H9 (cell line): Measurements from ENCODE around the gene APBB2. TPM values are rescaled to one million over a fixed set of nuclear protein-coding genes. Genes with fewer than 3 reads are reported as not detected.

Source experiments
- DNase-seq: peaks from one replicate; pipeline ENCODE4 v3.0.0-alpha.2; 2017
- H2AFZ ChIP-seq: one replicate; pipeline ENCODE4 v1.6.1; 2013; ENCODE audit warnings: mild to moderate bottlenecking, low read length, control low read depth, moderate library complexity
- H2AK5ac ChIP-seq: 2 replicates; pipeline ENCODE4 v1.6.1; 2013; ENCODE audit warnings: low read length, control low read depth, mixed read lengths; ENCODE audit not compliant: insufficient read length
- H2BK120ac ChIP-seq: one replicate; pipeline ENCODE4 v1.6.1; 2013; ENCODE audit warnings: low read depth, mild to moderate bottlenecking, low read length, control low read depth, inconsistent platforms; ENCODE audit not compliant: poor library complexity, severe bottlenecking
- H2BK12ac ChIP-seq: 2 replicates; pipeline ENCODE4 v1.6.1; 2013; ENCODE audit warnings: low read length, control low read depth, mixed read lengths, low read depth; ENCODE audit not compliant: insufficient read length
- H2BK15ac ChIP-seq: 2 replicates; pipeline ENCODE4 v1.6.1; 2013; ENCODE audit warnings: low read depth, low read length, control low read depth
- H2BK20ac ChIP-seq: one replicate; pipeline ENCODE4 v1.6.1; 2013; ENCODE audit warnings: low read depth, mild to moderate bottlenecking, low read length, control low read depth, inconsistent platforms; ENCODE audit not compliant: poor library complexity, severe bottlenecking
- H2BK5ac ChIP-seq: 2 replicates; pipeline ENCODE4 v1.6.1; 2013; ENCODE audit warnings: low read length, control low read depth, mixed read lengths; ENCODE audit not compliant: insufficient read length
- H3K14ac ChIP-seq: 2 replicates; pipeline ENCODE4 v1.6.1; 2013; ENCODE audit warnings: low read length, control low read depth; ENCODE audit not compliant: insufficient read depth
- H3K18ac ChIP-seq: 2 replicates; pipeline ENCODE4 v1.6.1; 2013; ENCODE audit warnings: low read depth, mild to moderate bottlenecking, mixed read lengths, low read length, control low read depth; ENCODE audit not compliant: insufficient read length
- H3K23ac ChIP-seq: 2 replicates; pipeline ENCODE4 v1.6.1; 2013; ENCODE audit warnings: low read length, control low read depth, mixed read lengths, low read depth; ENCODE audit not compliant: insufficient read length
- H3K23me2 ChIP-seq: 2 replicates; pipeline ENCODE4 v1.6.1; 2013; ENCODE audit warnings: low read depth, mild to moderate bottlenecking, mixed read lengths, low read length, control low read depth; ENCODE audit not compliant: insufficient read length, poor library complexity, severe bottlenecking
- H3K27ac ChIP-seq: 2 replicates; pipeline ENCODE4 v1.5.1; 2013; ENCODE audit warnings: low read length, control low read depth, mixed read lengths, low read depth; ENCODE audit not compliant: insufficient read length
- H3K27me3 ChIP-seq: 2 replicates; pipeline ENCODE4 v1.6.1; 2013; ENCODE audit warnings: low read length, control low read depth, inconsistent platforms; ENCODE audit not compliant: insufficient read depth
- H3K4ac ChIP-seq: 2 replicates; pipeline ENCODE4 v1.6.1; 2013; ENCODE audit warnings: low read depth, mild to moderate bottlenecking, control low read depth, inconsistent platforms, low read length, moderate library complexity
- H3K4me1 ChIP-seq: 2 replicates; pipeline ENCODE4 v1.6.1; 2013; ENCODE audit warnings: low read length, control low read depth, inconsistent platforms; ENCODE audit not compliant: insufficient read depth
- H3K4me2 ChIP-seq: 2 replicates; pipeline ENCODE4 v1.6.1; 2013; ENCODE audit warnings: low read length, control low read depth, mixed read lengths; ENCODE audit not compliant: insufficient read length, insufficient read depth
- H3K56ac ChIP-seq: 2 replicates; pipeline ENCODE4 v1.6.1; 2013; ENCODE audit warnings: low read depth, mild to moderate bottlenecking, mixed read lengths, low read length, control low read depth; ENCODE audit not compliant: insufficient read length
- H3K79me1 ChIP-seq: 2 replicates; pipeline ENCODE4 v1.6.1; 2013; ENCODE audit warnings: low read depth, mild to moderate bottlenecking, moderate library complexity, low read length, control low read depth, inconsistent platforms; ENCODE audit not compliant: insufficient read depth, poor library complexity, severe bottlenecking
- H3K79me2 ChIP-seq: 2 replicates; pipeline ENCODE4 v1.6.1; 2013; ENCODE audit warnings: low read length, control low read depth, inconsistent platforms; ENCODE audit not compliant: insufficient read depth
- H3K9ac ChIP-seq: 2 replicates; pipeline ENCODE4 v1.6.1; 2013; ENCODE audit warnings: low read length, control low read depth, mixed read lengths; ENCODE audit not compliant: insufficient read length; ENCODE audit errors: extremely low read depth
- H3K9me3 ChIP-seq: one replicate; pipeline ENCODE4 v1.6.1; 2013; ENCODE audit warnings: low read depth, low read length, inconsistent platforms; ENCODE audit not compliant: control insufficient read depth
- H3T11ph ChIP-seq: one replicate; pipeline ENCODE4 v1.6.1; 2013; ENCODE audit warnings: mild to moderate bottlenecking, low read length, control low read depth, inconsistent platforms
- H4K20me1 ChIP-seq: one replicate; pipeline ENCODE4 v1.6.1; 2013; ENCODE audit not compliant: control insufficient read depth, insufficient read length, insufficient read depth
- H4K5ac ChIP-seq: 2 replicates; pipeline ENCODE4 v1.6.1; 2013; ENCODE audit warnings: low read depth, mild to moderate bottlenecking, mixed read lengths, low read length, control low read depth; ENCODE audit not compliant: insufficient read length
- H4K8ac ChIP-seq: replicated peaks from 2 replicates; pipeline ENCODE4 v1.6.1; 2013; ENCODE audit warnings: low read length, control low read depth, mixed read lengths, low read depth; ENCODE audit not compliant: insufficient read length
- H4K91ac ChIP-seq: 2 replicates; pipeline ENCODE4 v1.6.1; 2013; ENCODE audit warnings: low read depth, mild to moderate bottlenecking, moderate library complexity, mixed read lengths, low read length, control low read depth; ENCODE audit not compliant: insufficient read length
- H3K27ac Mint-ChIP-seq, 3 experiments: 2 replicates in 2 of 3; 3 replicates in 1 of 3; pipeline ENCODE4 v1.8.0; 2020 to 2021; ENCODE audit warnings: mixed read lengths in 3 of 3, mild to moderate bottlenecking in 1 of 3, moderate library complexity in 1 of 3
- H3K27me3 Mint-ChIP-seq: 2 replicates; pipeline ENCODE4 v1.8.0; 2021; ENCODE audit warnings: low read depth, mild to moderate bottlenecking, moderate library complexity, mixed read lengths
- H3K36me3 Mint-ChIP-seq, 3 experiments: 2 replicates in 2 of 3; 3 replicates in 1 of 3; pipeline ENCODE4 v1.8.0; 2020 to 2021; ENCODE audit warnings: low read depth in 3 of 3, mixed read lengths in 3 of 3; ENCODE audit not compliant: insufficient read depth in 1 of 3
- H3K4me1 Mint-ChIP-seq, 2 experiments: 2 replicates each; pipeline ENCODE4 v1.8.0; 2020; ENCODE audit warnings: mixed read lengths in 2 of 2
- H3K4me3 Mint-ChIP-seq, 2 experiments: 2 replicates in 1 of 2; 3 replicates in 1 of 2; pipeline ENCODE4 v1.8.0; 2020 to 2021; ENCODE audit warnings: mild to moderate bottlenecking in 2 of 2, mixed read lengths in 2 of 2, moderate library complexity in 1 of 2
- H3K9me3 Mint-ChIP-seq, 2 experiments: 2 replicates in 1 of 2; 3 replicates in 1 of 2; pipeline ENCODE4 v1.8.0; 2020; ENCODE audit warnings: mild to moderate bottlenecking in 2 of 2, mixed read lengths in 2 of 2, moderate library complexity in 1 of 2
- WGBS: extraction: QIAGEN DNeasy Blood & Tissue Kit; methylation state at CpG from one replicate; pipeline ENCODE4 v1.1.7; 2013; ENCODE audit warnings: missing lambda C conversion rate, low lambda C conversion rate, mixed read lengths; ENCODE audit not compliant: insufficient read length; ENCODE audit errors: extremely low coverage; 5-methylcytosine and 5-hydroxymethylcytosine counted together
- total RNA-seq: library from RNA; stranded (reverse); gene quantifications from 2 replicates; pipeline ENCODE4 v1.2.1, GENCODE V29; 2021
- TF ChIP-seq, protein P1 (sequence below): fragments of 200-600 bp; sonication (generic); conservative IDR thresholded peaks from 3 replicates; pipeline ENCODE4 v1.8.0; 2021; ENCODE audit warnings: antibody characterized with exemption, mild to moderate bottlenecking

APBB2 gene
- total RNA-seq, 1 experiment from 2014 or later, result 39.6 TPM

DNA sequence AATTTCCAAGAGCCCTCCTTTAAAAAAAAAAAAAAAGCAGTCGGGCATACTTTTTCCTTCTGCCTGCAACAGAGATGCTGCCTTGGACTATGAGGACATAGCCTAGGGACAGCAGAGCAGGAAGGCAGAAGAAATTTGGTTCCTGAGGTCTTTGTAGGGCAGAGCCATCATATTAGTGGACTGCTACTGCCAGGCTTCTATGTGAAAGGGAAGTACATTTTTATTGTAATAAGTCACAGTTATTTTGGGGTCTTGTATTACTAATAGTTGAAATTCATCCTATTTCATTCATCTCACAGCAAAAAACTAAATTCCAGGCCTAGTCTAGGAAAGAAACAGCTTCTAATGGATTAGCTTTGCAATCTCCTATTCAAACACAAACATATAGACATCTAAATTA is 253.4 kb downstream of the APBB2 start:
- peaks cover 10 to 22% (median 10%) of the 10 kb centered on the region in 3 experiments for H3K36me3 Mint-ChIP-seq
- Histone ChIP-seq H3K4ac (no peak overlapping the region), H3K23me2 (no peaks in the 10 kb centered on the region), H3K23ac (no peak overlapping the region), H4K20me1 (no peaks in the 10 kb centered on the region), H3K56ac (no peak overlapping the region), H2BK20ac (no peak overlapping the region), H2AK5ac (no peak overlapping the region), H4K5ac (no peak overlapping the region), H3K79me2 (no peaks in the 10 kb centered on the region), H4K8ac (no peak overlapping the region), H3K27ac (no peak overlapping the region), H4K91ac (no peak overlapping the region), H3K4me1 (no peaks in the 10 kb centered on the region; the same call in 1 of the 2 replicates), H3K79me1 (no peaks in the 10 kb centered on the region), H3K14ac (no peak overlapping the region), H2BK12ac (no peak overlapping the region), H3K9ac (no peak overlapping the region), H3K4me2 (no peak overlapping the region), H2BK120ac (no peak overlapping the region), H2BK15ac (no peak overlapping the region), H3K18ac (no peak overlapping the region), H3T11ph (no peak overlapping the region), H3K9me3 (no peaks in the 10 kb centered on the region), H2AFZ (no peak overlapping the region), H3K27me3 (no peaks in the 10 kb centered on the region), H2BK5ac (no peak overlapping the region)
- TF ChIP-seq, protein P1, sequence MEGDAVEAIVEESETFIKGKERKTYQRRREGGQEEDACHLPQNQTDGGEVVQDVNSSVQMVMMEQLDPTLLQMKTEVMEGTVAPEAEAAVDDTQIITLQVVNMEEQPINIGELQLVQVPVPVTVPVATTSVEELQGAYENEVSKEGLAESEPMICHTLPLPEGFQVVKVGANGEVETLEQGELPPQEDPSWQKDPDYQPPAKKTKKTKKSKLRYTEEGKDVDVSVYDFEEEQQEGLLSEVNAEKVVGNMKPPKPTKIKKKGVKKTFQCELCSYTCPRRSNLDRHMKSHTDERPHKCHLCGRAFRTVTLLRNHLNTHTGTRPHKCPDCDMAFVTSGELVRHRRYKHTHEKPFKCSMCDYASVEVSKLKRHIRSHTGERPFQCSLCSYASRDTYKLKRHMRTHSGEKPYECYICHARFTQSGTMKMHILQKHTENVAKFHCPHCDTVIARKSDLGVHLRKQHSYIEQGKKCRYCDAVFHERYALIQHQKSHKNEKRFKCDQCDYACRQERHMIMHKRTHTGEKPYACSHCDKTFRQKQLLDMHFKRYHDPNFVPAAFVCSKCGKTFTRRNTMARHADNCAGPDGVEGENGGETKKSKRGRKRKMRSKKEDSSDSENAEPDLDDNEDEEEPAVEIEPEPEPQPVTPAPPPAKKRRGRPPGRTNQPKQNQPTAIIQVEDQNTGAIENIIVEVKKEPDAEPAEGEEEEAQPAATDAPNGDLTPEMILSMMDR, result no peak
- peaks cover 23 to 25% of the 10 kb centered on the region in 2 experiments for H3K4me1 Mint-ChIP-seq
- WGBS, result no CpG with 5 or more reads among the region's 1 CpG
- no peak overlapping the region for H3K4me3 Mint-ChIP-seq
- no peak for DNase-seq
- H3K27me3 Mint-ChIP-seq, result no peaks in the 10 kb centered on the region
- no peak overlapping the region for H3K27ac Mint-ChIP-seq
- H3K9me3 Mint-ChIP-seq, result peaks cover 4 to 12% of the 10 kb centered on the region in 2 experiments
